HG02981 (cell line): Measurements from ENCODE around the gene EEA1.
"Not testable (repeated sequence)": the region's sequence is repeated elsewhere in the genome, so short reads cannot be mapped to it uniquely, and the experiment has no call there.

Source experiments
- ATAC-seq: cut with Tn5 transposase; IDR thresholded peaks from one replicate; pipeline ENCODE4 v1.9.1; 2021; ENCODE audit warnings: mild to moderate bottlenecking, moderate library complexity; ENCODE audit not compliant: unreplicated experiment

Gene EEA1

DNA sequence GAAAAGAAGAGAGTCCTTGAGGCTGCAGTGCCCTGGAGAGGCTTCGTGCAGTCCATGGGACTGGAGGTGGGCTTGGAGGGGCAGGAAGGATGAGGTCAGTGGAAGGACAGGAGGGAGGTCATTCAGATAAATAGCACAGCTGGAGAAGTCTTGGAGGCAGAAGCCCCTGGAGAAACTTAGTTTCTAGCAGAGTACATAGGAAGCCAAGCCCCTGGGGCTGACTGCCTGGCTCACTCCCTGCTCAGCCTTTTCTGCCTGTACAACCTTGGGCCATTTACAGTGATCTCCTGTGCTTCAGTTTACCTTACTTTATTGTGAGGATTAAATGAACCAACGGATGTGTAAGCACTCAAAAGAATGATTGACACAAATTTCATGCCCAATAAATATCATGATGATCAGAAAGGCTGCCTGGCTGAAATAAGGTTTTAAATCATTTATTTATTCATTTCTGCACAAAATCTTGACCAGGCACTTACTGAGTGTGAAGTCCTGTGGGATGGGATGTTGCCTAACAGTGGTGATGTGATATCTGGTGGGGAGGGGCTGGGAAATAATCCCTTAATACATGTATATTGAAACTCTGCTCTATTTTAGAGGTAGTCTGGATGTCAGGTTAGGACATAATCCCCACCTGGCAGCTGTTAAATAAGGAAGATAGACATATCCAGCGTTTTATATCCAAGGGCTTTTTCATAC lies 172.0 kb downstream of the EEA1 start:
- ATAC-seq: no peak

DNA sequence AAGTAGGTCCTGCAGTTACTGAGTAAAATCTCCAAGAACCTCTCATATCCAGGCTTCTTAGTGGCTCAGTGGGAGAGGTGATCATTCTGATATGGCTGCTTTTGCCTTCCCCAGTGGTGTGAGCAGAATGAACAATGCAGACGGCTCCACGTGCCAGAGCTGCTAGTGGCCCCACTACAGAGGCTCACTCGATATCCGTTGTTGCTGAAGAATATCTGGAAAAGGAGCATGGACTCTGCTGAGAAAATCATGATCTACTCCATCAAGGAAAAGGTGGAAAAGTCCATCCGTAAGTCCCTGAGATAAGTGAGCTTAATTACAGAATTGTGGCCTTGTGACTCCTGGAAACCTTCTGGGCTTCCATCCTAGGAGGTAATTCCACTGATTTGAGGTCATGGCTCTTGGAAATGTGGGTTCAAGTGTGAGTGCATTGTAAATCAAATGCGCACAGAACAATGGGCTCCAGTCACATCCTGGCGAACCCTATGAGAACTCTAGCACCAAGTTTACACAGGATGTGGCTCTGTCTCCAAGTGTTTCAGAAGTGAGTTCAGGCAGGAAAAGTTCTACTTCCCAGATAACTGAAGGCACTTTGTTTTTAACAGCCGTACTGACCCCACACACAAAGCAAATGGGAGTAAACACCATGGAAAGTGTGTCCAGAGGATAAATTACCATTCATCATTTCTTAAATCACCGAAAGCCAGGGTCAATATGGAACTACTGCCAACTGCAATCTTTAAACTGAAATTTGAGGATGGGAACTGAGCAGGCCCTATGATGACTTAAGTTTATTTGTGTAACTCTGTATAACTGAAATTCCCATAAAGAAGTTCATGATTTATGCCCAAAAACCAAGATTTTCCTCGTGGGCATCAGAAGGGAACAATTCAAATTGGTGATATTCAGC lies 174.9 kb downstream of the EEA1 start:
- no peak for ATAC-seq

DNA sequence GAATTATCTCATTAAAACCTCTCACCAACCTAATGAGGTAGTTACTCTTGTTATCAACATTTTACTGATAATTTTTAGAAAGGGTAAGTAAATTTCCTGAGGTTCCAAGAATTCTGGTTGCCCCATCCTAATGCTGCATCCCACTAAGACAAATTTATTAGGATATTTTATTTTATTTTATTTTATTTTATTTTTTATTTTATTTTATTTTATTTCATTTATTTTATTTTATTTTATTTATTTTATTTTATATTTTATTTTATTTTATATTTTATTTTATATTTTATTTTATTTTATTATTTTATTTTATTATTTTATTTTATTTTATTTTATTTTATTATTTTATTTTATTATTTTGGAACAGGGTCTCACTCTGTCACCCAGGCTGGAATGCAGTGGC lies 179.4 kb downstream of the EEA1 start:
- not testable (repeated sequence) for ATAC-seq

DNA sequence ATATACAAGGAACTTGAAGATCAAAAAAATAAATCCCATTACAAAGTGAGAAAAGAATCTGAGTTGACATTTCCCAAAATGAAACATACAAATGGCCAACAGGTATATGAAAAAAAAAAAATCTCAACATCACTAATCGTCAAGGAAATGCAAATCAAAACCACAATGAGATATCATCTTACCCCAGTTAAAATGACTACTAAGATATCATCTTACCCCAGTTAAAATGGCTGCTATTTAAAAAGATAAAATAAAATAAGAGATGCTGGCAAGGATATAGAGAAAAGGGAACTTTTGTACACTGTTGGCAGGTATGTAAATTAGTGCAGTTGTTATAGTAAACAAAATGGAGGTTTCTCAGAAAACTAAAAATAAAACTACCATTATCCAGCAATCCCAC lies 181.9 kb downstream of the EEA1 start:
- no peak for ATAC-seq

DNA sequence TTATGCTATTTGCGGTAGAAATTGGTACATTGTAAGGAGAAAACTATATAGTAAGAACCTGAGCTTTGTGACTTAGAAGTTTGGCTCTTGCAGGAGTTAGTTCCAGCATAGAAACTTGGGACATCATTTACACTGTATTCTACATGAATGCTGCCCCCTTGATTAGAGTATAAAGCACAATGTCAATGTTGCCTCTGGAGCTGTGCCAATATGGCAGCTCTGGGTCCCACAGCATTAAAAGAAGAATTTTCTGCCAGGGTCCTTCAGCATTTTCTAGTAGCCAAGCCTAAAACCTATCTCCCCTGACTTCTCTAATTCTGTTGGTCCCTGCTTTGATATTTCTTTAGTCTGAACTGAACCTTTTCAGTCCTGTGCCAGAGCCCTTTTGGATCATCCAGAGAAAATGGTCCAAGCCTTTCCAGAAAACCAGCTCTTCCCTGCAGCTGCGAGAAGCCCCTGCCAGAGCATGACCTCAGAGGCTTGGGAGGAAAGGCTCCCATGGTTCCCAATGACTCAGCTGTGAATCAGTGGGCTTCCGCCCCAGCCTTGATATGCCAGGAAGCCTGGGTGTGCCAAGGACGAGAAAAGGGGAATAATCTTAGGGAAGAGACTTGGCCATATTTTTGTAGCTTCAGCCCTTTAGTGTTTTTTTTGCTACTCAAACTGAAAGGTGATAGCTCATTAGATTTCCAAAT lies 183.1 kb downstream of the EEA1 start:
- no peak for ATAC-seq

DNA sequence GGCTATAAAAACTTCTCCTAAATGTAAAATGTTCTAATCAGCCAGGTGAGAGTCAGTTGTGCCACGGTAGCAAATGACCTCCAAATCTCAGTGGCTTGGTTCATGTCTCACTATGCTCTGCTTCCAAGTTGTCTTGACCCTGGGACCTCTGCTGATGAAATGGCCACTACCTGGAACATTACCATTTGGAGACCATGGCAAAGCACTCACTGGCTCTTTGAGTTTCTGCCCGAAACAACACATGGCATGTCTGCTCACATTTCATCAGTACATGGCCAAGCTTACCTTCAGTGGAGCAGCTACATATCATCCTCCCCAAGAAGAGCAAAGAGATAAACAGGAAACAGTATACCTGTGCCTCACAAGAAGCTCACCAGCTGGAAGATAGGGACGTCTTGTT lies 186.1 kb downstream of the EEA1 start:
- ATAC-seq: no peak

DNA sequence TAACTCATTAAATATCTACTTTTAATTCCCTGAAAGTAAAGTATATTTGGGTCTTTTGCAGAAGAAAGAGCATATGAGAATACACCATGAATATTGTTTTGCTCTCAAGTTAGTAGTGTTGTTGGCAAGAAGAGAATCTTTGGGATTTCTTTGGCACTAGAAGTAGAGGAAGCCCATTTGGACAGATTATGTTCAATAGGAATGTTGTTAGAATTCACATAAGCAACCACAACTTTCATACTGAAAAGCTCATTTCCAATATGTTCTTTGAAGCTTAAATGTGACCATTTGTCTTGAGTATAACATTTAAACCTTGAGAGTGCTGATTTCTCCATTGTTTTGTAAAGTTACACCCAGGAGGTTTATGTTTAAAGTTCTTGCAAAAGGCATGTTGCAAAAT lies 188.7 kb downstream of the EEA1 start:
- no peak for ATAC-seq

DNA sequence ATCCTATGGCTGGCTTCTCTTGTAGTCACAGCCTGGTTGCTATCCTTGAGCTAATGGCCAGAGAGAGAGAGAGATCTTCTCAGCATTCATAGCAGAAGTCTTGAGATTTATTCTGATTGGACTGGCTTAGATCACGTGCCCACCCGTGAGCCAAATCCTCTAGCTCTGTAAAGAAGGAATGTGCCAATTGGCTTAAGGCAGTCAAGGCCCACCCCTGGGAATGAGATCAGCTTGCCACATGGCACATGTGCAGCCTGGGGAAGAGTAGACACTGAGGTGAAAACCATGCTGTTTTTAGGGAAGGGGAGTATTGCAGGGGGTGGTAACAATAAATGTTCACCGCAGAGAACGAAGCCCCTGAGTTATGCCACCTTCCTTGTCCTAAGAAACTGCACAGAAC lies 190.0 kb downstream of the EEA1 start:
- ATAC-seq: no peak

DNA sequence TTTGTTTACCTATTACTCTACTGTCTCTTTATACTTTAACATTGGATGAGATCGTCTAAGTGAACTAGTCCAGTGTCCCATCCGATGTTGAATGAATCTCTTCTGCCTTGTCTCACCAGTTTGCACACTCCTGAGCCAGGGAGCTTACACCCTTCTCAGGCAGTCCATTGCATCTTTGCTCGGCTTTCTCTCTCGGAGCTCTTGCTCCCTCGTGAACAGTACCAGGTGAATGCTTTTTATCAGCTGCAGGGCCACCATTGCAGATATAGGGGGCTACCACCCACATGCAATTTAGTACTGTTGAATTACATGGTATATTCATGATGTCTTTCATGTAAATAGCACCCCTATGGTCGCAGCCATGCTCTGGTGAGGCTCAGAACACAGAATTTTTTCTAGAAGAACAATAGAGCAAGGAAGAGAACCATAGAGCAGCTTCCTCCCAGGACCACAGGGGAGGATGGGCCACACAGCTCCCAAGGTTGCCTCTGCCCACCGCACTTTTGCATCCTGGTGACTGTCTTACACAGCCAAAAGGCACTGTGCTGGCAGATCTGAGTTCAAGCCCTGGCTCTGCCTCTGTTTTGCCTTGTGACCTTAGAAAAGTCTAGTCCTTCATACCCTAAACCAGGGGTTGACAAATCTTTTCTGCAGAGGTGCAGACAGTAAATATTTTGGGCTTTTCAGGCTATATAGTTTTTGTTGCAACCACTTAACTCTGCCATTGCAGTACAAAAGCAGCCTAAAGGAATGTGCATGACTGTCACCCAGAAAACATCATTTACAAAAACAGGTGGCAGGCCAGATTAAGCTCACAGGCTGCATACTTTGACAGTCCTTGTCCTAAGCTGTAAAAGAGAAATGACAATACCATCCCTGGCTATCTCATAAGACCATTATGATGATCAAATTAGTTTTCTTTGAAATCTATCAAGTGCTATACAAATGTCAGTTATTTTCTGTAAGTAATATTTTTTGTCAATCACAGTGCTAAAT lies 190.9 kb downstream of the EEA1 start:
- ATAC-seq: no peak

DNA sequence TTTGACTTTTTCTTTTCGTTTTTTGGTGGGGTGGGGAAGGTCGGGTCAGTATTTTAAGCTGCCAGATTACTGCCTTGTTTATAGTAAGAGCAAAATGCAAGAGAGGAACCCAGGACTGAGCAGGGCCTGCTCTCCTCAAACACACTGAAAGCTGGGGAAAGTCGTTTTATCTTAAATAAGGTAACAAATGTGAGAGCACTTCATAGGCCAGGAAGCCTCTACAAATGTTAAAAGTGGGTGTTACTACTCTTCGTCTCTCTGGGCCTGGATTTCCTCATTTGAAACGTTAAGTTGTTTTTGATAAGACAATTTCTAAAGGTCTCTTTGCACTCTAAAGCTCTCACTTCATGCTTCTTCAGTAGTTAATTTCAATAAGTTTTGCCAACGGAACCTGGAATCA lies 192.5 kb downstream of the EEA1 start:
- ATAC-seq: no peak

DNA sequence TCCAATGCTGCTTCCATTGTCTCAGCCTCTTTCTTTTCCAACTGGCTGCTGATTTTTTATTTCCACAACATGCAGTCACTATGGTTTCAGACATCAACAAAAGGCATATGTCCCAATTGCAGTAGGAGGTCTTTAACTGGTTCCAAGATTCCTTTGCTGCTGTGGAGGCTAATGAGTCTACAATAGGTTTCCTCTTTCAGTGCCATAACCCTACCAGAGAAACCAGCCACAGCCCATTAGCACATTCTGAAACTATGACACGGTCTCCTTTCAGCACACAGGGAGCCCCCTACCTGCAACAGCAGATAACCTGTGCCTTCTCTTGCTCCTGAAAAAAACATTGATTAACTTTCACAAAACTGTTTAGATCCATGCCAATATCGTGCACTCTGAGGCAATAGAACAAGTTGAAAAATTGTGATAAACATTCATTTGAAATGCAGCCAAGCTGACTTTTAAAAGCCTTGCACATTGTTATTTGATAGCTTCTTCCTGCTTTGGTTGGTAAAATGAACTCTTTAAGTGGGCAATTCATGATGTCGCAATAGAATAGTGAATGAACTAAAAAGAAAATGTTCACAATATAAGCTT lies 193.9 kb downstream of the EEA1 start:
- no peak for ATAC-seq

DNA sequence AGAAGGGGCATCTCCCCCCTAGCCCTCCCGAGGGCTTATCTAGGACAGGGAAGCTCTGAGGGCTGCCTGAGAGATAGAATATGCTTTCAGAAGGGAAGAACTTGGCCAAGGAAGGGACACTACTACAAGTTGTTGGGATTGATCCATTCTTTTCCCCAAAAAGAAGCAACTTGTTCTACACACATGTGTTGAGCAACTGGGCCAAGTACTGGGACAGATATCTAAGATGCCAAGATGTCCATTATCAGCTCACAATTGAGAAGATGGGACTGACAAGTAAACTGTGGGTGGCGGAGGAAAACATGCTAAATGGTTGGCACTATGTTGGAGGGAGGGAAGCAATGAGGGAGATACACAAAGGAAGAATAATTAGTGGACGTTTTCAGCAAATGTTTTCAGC lies 195.4 kb downstream of the EEA1 start:
- ATAC-seq: no peak

DNA sequence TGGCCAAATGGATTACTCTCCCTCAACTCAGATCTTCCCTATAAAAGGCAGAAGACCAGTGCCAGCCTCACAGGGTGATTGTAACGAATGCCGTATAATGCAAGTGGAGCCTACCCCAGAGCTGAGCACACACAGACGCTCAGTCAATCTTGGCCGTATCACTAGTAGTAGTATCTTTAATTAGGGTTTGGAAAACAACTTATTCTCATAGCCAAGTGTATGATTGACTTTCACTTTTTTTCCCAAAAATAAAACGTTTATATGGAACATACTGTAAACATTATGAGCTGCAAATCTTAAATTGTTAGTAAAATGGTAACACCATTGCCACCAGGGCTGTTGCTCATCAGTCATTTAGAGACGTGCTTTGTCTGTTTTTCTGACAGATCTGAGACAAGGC lies 195.9 kb downstream of the EEA1 start:
- no peak for ATAC-seq

DNA sequence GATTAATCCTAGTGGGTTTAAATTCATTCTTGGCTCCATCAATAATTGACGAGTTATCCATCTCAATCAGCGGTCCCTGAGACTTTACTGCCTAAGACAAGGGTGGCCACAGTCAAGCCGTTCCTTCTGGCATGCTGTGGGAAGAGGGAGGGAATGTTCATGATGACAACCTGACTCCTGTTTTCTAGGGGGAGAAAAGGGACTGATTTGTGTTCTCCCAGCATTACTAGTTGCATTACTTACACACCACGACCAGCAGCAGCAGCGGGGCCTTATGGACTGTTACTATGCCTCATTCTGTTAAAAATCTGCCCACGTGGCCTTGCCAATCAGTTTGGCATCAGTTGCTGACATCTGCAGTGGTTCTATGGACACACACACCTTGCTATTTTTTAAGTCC lies 196.4 kb downstream of the EEA1 start:
- no peak for ATAC-seq

DNA sequence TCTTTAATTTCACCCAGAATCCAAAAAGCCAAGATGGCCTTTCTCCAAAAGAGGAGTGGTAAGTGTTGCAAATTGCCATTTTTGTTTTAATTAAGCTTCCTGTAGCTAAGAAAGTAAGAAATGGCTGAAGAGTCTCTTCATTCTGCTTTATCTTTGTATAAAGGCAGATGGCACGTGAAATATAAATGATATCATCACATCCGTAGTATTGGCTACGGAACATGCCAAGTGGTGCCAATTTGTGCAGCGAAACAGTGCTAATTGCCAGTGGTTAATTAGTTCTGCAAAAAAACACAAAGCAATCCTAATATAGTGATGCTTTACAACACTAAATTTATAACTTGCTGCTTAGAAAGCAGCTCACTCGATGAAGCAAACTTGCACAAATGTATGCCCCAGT lies 196.9 kb downstream of the EEA1 start:
- ATAC-seq: no peak

DNA sequence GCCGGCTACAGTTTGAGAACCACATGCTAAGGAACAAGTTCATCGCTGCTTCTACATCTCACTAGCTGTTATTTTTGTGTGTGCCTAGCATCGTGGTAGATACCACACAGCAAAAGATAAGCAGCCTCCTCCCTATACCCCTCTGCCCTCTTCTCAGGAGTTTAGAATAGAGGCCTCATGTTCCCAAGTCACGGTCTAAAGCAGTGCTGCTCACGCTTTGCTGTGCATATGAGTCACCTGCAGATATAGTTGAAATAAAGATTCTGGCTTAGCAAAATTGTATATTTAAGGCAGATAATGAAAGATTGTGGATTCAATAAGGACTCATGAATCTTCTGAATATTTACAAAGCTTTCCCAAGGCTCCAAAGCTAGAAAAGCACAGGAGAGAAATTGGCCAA lies 198.3 kb downstream of the EEA1 start:
- ATAC-seq: no peak

DNA sequence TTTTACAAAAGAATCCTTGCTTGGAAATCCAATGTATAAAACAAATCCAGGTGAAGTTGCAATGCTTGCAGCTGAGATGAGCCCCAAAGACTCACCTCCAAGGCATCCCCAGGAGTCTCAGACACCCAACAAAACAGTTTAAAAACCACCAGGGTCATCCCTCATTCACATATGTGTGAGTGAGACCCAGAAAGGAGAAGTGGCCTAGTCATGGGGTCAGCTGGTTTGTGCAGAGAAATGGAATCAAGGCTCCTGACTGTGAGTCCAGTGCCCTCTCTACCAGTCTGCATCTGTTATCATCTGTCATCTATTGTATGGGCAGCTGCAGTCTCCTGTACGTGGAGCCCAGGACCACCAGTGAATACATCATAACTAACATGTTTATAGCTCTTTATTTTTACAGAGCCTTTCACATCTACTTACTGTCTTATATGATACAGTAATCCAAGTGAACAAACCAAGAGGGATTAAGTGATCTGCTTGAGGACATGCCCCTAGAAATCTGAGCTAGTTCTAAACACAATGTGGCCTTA lies 199.3 kb downstream of the EEA1 start:
- no peak for ATAC-seq

DNA sequence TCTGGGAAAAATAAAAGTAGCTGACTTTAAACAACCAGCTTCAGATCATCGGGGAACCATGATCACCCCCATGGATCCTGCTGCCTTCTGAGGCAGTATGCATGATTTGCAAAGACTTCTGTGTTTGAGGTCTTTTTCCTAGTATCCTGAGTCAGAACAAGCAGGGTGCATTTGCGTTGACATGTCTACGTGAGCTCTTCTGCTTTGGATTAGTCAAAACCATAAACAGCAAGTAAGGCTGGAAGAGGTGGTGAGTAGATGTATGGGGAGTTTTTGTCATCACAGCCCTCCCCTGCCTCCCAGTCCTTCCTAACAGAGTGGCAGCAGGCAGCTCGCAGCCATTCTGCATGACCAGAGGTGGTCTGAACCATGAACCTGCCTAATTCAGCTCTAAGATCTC lies 202.2 kb downstream of the EEA1 start:
- ATAC-seq: no peak

DNA sequence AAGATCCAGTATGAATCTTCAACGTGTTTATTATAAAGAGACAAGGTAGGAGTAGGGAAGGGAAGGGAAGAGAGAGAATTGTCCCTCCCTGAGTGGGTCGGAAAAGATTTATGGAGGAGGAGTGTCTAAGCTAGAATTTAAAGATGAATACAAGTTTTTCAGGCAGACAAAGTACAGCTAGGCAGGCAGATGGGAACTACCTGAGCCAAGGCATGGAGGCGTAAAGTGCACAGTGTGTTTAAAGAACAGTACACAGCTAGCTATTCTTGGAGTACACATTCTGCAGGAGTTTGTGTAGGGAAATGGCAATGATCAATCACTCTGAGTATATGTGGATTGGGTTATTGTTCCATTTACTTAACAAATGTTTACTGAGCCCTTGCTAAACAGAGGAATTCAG lies 206.2 kb downstream of the EEA1 start:
- ATAC-seq: no peak

DNA sequence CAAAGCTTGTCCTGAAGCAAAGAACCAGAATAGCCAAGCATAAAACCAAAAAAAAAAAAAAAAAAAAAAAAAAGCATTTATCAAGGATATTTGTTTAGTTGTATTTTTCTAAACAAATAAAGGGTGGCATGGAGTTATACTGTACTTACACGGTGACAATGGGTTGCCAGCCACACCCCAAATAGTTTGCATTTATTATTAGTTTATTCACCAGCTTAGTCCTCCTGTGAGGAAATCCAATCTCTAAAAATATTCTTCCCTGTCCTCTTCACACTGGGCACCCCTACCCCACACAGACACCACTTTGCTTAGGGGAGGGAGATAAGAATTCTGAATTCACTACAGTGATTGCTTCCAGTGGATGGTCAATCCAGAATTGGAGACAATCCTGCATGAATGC lies 207.4 kb downstream of the EEA1 start:
- no peak for ATAC-seq
